Measurements from ENCODE around the gene CREB3L1.

CREB3L1 gene

DNA sequence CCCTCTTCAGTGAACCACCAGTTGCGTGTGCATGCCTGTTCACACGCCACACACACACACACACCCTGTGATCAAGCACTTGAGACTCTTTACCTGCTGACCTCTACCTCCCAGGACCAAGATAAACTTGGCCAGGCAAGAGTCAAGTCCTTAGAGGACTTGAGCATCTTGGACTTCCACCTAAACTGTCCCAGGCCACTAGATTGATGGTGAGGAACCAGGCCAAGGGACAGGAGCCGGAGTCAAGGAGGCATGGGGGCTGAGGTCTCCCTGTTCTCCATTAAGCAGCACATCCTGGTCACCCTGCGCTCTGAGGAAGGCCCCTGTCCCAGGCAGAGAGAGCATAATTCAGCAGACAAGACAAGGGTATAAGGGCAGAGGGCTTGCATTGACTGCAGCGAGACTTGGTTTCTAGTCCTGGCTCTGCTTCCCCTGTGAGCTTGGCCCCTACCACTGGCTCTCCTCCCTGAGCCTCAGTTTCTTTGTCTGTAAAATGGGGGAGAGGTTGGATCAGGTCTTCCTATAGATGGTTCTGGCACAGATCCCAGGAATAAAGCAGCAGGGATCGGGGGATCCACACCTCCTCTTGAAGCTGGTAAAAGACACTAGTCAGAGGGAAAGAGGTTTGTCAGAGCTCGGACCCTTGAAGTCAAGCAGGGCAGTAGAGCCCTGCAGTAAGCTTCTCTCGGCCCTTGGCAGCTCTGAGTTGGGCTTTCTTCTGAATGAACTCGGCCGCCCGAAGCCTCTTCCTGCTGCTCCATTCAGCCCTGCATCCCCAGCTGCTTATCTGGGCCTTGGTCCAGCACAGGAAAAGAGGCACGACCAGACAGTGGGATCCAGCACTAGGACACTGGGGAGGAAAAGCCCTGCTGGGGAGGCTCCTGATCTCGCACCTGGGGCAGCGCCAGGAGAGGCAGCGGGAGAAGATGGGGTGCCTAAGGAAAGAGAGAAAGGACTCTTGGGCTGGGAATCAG lies 2.0 kb downstream of the CREB3L1 start:
- H3K4me3 ChIP-seq (ENCODE audit: control insufficient read depth, low read depth, low read length): peak overlapping the region; percentile 89
- DNase-seq (ENCODE audit: low read depth): no peak
- TF ChIP-seq, protein P1, sequence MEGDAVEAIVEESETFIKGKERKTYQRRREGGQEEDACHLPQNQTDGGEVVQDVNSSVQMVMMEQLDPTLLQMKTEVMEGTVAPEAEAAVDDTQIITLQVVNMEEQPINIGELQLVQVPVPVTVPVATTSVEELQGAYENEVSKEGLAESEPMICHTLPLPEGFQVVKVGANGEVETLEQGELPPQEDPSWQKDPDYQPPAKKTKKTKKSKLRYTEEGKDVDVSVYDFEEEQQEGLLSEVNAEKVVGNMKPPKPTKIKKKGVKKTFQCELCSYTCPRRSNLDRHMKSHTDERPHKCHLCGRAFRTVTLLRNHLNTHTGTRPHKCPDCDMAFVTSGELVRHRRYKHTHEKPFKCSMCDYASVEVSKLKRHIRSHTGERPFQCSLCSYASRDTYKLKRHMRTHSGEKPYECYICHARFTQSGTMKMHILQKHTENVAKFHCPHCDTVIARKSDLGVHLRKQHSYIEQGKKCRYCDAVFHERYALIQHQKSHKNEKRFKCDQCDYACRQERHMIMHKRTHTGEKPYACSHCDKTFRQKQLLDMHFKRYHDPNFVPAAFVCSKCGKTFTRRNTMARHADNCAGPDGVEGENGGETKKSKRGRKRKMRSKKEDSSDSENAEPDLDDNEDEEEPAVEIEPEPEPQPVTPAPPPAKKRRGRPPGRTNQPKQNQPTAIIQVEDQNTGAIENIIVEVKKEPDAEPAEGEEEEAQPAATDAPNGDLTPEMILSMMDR (IDR thresholded peaks at IDR 0.05; ENCODE audit: control insufficient read depth, insufficient read depth, low read depth, low read length, missing control alignments): no peak

DNA sequence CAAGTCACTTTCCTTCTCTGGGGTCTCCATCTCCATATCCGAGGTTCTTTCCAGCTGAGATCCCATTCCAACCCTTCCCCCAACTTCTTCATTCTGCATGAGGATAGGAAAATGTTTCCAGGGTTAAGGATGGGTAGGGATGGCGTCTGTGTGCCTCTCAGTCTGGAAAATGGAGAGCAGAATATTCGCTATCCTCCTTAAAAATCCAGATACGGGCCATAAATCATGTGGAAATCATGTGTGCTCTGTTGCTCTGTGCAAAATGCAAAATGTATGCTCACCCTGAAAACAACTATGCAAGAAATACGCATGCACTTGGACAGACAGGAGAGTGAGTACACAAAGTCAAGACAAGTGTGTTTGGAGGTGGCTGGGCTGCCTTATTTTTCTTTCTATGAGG lies 3.2 kb downstream of the CREB3L1 start:
- TF ChIP-seq, protein P1 (IDR thresholded peaks at IDR 0.05; ENCODE audit: control insufficient read depth, insufficient read depth, low read depth, low read length, missing control alignments): no peak
- peak overlapping the region; percentile 89 for H3K4me3 ChIP-seq (ENCODE audit: control insufficient read depth, low read depth, low read length)
- DNase-seq (ENCODE audit: low read depth): no peak

DNA sequence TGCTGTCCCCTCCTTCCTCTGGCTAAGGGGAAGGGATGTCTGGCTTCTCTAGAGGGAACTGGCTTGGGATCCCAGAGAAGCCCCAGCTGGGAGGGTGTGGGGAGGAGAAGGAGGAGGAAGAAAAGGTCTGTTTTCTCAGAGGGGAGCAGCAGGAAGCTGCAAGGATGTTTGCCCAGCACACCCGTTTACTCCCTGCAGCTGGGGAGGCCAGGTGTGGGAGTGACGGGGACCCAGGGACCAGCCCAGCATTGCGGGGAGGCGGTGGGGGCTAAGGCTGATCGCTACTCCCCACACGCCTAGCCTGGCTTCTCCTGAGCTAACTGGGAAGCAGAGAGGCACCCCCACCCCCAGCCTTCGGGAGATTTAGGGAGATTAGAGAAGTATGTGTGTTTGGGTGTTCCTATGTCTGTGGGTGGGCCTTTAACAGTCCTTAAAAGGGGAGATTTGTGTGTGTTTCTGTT lies 3.9 kb downstream of the CREB3L1 start:
- TF ChIP-seq, protein P1 (IDR thresholded peaks at IDR 0.05; ENCODE audit: control insufficient read depth, insufficient read depth, low read depth, low read length, missing control alignments): no peak
- no peak for DNase-seq (ENCODE audit: low read depth)
- H3K4me3 ChIP-seq (ENCODE audit: control insufficient read depth, low read depth, low read length): peak overlapping the region; percentile 89

DNA sequence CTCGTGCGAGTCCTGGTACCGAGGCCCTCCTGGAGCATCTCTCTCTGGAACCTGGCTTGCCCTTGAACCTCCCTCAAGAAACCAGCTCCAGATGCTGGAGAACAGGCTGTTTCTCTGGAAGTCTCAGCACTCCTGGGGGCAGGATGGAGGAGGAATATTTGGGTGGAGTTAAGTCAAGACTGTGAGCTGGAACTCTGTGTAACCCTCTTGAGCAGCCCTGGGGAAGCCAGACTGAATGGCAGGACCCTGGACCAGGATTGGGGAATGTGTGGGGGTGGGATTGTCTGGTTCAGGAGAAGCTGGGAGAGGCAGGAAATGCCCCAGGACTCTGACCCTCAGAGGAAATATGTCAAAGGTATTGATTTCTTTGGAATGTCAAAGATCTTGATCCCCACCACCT lies 7.7 kb downstream of the CREB3L1 start:
- DNase-seq (ENCODE audit: low read depth): no peak
- no peak overlapping the region; the same call in 1 of the 2 replicates for H3K4me3 ChIP-seq (ENCODE audit: control insufficient read depth, low read depth, low read length)

DNA sequence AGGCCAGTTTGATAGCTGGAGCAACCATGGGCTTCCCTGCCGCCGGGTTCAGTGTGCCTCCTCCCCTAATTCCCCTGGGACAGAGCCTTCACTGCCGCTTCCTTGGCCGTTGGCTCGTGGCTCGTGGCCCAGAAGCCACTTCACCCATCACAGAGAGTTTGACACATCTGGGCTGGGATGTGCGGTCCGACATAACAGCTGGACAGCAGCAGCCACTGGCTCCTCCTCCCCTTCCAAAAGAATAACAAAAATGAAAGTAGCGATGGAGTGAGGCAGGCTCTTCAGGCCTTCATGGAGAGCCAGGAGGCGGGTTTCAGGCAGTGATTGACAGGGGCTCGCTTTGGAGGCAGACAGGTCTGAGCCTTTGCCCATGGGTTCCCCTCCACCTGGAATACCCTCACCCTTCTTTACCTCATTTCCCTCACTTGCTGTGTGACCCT lies 8.2 kb downstream of the CREB3L1 start:
- H3K4me3 ChIP-seq (ENCODE audit: control insufficient read depth, low read depth, low read length): peak overlapping the region; percentile 11; the same call in 1 of the 2 replicates
- no peak for DNase-seq (ENCODE audit: low read depth)
- TF ChIP-seq, protein P1 (IDR thresholded peaks at IDR 0.05; ENCODE audit: control insufficient read depth, insufficient read depth, low read depth, low read length, missing control alignments): no peak

More for the DNA sequence above, 7.7 kb downstream of the CREB3L1 start:
- TF ChIP-seq, protein P1 (IDR thresholded peaks at IDR 0.05; ENCODE audit: control insufficient read depth, insufficient read depth, low read depth, low read length, missing control alignments): no peak

DNA sequence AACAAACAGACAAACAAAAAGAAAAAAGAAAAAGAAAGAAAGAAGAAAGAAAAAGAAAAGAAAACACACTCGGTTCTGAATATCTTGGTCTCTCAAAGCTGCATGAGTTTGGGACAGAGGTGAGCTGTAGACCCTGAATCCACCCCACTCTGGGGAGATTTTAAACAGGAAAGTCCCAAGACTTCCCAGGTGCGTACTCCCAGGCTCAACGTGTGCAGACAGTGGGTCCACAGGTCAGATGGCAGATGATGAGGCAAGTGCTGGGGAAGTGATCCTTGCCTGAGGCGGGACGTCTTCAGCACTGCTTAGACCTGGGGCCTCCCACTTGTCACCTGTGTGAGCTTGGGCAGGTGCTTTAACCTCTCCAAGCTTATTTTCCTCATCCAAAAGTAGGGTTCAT lies 9.3 kb downstream of the CREB3L1 start:
- no peak overlapping the region for H3K4me3 ChIP-seq (ENCODE audit: control insufficient read depth, low read depth, low read length)
- no peak for DNase-seq (ENCODE audit: low read depth)
- TF ChIP-seq, protein P1 (IDR thresholded peaks at IDR 0.05; ENCODE audit: control insufficient read depth, insufficient read depth, low read depth, low read length, missing control alignments): no peak
